GM21423 (cell line): ENCODE results near the gene C10orf120.

Source experiments
- ATAC-seq: cut with Tn5 transposase; IDR thresholded peaks from one replicate; pipeline ENCODE4 v1.9.1; 2021; ENCODE audit warnings: mild to moderate bottlenecking, moderate library complexity; ENCODE audit not compliant: unreplicated experiment

The C10orf120 gene

DNA sequence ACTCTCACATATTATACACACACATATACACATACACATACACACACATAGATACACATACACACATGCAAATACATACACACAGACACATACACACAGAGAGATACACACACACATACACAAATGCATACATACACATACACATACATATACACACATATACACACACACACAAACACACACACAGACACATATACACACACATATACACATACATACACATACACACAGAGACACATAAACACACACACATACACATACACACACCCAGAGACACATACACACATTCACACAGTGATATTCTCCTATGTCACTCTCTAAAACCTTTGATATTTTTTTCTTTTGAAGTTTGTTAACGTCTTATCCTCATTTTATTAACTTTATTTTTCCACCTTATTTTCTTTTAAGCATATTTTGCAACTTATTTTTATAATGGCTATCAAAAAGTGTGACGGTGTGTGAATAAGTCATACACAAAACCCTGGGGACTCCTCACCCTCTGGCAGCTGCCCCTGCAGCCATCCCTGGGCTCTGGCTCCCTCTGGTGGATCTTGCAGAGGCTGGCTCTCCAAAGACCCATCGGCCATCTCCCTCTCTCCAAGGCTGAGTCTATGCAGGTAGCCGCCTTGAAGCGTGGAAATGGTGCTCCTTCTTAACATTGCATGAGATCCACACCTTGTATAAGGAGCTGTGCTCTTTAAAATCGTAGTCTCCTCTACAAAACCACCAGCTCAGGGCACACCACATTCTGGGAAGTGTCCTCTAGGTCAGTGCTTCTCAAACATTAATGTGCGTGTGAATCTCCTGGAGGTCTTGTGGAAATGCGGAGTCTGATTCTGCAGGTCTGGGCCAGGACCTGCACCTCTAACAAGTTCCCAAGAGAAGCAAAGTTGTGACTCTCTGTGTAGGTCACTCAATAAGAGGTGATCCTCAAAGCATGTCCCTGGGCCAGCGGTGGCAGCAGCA is 4.1 kb upstream of the C10orf120 start:
- ATAC-seq = no peak

DNA sequence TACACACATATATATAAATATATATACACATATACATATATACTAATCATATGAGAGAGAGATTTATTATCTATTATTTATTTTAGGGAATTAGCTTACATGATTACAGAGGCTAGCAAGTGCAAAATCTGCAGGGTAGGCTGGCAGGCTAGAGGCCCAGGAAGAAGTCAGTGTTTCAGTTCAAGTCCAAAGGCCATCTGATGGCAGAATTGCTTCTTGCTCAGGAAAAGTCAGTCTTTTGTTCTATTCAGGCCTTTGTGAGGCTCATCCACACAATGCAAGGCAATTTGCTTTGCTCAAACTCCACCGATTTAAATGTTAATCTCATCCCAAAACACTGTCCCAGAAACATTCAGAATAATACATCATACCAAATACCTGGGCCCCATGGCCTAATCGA is 2.6 kb upstream of the C10orf120 start:
- ATAC-seq = no peak

DNA sequence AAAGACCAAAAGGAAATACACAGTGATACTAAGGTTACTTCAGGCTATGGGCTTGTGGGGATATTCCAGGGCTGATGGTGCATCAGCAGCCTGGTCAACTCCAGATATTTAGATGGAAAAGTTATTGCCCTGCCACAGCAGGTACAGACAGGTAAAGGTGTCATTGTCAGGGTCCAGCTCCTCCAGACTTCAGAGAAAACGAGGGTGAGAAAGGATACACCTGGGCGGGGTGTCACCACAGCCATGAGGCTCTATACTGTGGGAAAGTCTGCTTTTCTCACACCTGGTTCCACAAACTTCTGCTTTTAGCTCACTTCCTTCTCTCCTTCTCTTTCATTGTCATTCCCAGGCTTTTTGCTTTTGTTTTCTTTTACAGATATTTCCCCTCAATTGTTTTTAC is 2.0 kb upstream of the C10orf120 start:
- no peak for ATAC-seq

DNA sequence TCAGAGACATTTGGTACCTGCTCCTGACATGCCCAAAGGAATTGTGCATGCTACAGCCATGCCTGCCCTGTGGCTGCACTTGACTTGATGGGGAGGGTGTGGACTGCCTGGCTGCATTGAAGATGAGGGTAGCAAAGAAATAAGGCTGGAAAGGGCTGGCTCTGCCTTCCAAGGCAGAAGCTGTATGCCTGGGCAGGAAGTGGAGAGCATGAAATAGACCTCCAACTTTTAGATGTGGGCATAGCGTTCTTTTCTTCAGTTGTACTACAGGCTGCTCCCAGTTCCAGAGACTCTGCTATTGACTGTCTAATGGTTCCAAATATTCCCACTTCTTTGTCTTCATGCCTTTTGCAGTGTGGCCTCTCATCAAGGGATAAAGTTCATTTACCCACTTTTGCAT is 3.0 kb downstream of the C10orf120 start:
- no peak for ATAC-seq

DNA sequence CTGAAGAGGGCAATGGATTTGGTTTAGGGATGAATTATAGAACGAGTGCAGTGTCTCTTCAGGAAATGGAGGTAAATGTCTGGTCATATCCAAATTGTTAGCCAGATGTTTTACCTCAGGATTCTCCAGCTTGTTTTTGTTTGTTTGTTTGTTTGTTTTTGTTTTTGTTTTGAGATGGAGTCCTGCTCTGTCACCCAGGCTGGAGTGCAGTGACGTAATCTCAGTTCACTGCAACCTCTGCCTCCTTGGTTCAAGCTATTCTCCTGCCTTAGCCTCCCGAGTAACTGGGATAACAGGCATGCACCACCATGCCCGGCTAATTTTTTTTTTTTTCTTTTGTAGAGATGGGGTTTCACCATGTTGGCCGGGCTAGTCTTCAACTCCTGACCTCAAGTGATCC is 6.9 kb downstream of the C10orf120 start:
- ATAC-seq = no peak

DNA sequence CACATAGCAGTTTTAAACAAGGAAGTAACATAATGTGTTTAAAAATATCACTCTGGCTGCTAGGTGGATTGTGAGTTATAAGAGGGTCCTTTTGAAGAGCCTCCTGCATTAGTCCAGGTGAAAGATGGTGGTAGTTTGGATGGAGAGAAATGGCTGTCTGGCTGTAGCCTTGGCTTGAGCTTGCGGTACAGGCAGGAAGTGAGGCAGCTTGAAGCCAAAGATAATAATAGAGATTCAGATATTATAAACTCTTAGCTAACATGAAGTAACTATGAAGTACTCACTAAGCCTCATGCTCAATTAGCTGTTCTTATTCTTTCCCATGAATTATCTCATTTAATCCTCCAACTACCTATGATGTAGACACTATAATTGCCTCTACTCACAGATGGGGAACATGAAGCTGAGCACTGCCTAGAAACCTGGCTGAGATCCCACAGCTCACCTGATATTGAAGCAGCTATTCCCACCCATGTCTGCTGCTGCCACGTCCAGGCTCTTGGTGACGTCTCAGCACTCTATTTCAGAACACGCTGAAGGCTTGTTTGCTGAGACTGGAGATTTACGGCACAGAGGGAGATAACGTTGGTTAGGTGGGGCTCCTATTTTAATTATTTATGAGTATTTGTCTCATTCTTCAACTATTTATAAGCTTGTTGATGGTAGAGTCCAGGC is 10.4 kb downstream of the C10orf120 start:
- no peak for ATAC-seq

DNA sequence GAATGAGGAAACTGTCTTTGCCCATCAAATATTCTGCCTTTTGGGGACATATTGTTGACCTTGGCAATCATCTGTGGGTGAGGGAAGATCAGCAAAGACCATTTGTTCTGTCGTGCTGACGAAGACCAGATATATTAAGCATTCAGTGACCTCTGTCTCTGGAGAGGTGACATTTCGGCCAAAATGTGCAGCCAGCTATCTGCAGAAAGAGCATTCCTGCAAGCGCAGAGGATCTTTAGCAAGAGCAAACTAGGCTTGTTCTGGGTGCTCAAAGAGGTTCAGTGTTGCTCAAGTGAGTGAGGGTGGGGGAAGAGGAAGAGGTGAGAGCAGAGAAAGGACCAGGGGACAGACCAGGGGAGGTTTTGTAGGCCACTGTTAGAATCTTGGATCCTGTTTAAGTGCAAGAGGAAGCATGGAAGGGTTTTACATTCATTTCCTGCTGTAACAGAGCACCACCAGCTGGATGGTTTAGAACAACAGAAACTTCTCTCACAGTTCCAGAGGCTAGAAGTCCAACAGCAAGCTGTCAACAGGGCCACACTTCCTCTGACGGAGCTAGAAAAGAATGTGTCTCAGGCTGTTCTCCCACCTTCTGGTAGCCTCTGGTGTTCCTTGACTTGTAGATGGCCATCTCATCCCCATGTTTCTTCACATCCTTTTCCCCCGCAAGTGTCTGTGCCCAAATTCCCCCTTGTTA is 11.2 kb downstream of the C10orf120 start:
- ATAC-seq = no peak

DNA sequence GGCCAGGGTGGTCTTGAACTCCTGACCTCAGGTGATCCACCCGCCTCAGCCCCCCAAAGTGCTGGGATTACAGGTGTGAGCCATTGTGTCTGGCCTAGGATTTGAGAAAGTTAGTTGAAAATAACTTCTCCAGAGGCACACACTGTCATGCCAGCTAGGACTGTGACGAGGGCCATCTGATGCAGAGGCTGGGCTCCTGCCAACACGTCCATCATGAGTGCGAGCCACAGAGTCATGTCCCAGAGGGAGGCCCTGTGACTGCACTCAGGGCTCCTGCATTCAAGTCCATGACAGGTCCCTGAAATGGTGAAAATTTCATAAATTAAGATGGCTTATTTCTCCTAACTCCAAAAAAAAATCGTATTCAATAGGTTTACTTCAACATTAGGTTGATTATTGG is 17.1 kb downstream of the C10orf120 start:
- ATAC-seq = no peak

DNA sequence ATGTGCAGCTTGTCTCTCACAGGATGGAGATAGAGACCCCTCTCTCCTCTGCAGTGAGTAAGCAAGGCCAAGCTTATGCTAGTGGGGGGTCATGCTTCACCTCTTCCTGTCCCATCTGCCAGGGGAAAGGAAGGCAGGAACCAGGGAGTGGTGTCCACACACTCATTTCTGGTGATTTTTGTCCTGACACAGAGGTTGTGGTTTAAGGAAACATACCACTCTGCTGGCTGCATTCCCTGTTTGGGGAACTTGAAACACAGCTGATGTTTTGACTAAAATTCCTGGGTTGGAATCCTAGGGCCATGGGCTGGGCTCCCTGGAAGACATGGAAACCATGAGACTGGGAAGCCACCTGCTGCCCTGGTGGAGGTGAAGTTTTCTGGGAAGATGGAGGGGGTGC is 21.4 kb downstream of the C10orf120 start:
- ATAC-seq = no peak

DNA sequence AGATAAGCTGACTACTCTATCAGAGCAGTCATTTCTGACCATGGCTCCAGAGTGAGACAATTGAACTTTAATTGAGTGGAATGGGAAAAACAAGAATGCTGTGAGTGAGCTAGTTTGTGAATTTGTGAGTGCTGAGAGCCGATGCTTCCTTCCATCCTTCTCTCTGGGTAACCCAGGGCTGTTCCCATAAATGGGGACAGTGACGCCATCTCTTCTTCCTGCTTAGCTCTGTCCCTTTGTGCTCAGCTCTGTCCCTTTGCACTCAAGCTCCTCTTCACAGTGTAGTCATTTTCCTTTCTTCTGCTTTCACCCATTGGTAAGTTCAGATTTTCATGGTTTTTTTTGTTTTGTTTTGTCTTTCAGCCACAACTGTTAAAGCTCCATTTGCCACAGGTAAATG is 24.4 kb downstream of the C10orf120 start:
- ATAC-seq = no peak

DNA sequence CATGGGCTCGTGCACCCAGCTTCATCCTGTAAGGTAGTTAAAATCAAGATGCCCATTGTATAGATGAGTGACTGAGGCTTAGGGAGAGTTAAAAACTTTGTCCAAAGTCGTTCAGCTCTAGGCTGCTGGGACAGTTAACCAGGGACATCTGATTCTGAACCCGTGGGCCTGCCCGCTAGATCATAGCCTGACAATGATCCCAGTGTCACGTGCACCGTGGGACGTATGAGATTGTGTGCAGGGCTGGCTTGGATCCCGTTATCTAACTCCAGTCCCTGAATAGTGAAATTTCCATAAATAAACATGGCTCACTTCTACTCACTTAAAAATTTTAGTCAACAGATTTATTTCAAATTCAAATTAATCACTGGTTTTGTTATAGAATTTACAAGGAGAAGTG is 24.9 kb downstream of the C10orf120 start:
- no peak for ATAC-seq

DNA sequence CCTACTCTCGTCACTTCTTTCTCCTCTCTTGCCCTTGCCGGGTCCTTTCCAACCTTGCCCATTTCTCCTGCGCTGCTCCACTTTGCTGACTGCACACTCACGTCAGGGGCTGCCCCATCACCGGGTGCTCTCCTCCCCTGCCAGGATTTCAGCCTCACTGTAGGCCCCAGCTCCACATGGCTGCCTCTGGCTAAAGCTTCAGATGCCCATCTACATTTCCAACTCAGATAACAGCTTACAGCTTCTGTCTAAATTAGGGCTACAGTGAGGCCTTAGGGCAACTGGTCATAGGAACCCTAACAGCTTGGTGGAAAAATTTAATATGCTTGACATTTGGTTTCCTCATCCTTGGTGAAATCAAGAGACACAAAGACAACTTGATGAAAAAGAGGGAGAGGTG is 25.9 kb downstream of the C10orf120 start:
- no peak for ATAC-seq

DNA sequence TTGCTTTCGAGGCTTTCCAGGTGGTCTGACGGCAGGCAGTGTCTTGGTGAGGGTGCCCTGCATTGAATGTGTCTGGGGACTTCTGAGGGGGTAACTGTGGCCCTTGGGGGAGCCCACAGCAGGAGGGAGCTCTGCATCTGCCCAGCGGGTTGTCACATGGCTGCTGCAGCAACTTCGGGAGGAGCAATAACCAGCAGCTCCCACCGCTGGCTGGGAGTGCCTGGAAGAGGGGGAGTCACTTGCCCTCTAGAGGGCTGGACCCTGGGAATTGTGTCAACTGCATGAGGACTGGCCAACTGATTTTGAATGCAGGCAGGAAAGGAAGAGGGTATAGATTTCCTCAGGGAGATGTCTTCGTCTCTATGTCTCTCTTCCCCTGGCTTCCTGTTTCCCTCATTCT is 26.4 kb downstream of the C10orf120 start:
- ATAC-seq = no peak

DNA sequence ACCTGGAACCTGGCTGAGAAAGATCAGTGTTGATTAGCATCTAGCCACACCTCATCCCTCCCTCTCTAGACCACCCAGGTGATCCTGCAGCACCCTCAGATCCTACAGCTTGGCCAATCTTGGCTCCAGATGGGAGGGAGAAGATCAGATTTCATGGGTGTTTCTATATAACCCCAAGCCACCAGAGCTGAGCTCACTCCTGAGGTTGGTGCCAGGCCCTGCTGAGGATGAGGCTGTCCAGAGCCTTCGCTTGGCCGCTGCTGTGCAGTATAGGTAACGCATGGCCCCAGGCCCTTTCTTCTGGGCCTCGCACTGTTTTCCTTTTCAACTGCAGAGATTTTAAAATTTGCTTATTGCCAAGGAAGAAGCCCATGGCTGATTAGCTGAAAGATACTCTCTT is 27.0 kb downstream of the C10orf120 start:
- no peak for ATAC-seq

DNA sequence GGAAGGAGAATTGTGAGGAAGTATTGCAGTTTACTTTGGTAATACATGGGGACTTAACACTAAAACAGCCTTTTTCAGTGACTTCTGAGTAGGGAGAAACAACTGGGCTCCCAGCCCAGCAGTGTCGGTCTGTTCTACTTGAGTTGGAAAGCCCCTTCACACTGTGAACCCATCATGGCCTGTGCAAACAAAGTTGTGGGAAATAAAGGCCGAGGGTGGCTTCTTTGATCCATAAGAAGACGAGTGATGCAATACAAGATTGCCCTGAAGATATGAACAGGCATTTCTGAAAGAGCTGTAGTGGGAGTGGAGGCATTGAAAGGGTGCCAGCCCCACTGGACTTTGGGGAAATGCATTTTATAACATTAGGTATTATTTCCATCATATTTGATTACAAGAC is 28.3 kb downstream of the C10orf120 start:
- no peak for ATAC-seq

DNA sequence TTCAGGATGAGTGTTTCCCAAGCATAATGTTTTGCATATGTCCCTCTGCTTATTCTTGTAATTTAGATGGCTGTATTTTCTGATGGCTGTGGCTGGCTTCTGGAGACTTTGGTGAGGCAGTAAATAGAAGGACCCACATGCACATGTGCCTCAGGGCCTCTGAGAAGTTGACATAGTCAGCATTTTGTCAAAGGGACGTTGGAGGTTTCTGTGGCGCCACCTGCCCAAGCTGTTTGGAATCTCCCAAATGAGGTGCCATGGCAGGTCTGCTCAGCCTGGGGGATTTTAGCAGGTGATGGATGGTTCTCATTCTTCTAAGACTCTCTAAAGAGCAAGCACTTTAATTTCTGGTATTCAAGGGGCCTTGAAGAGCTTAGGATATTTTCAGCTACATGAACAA is 29.8 kb downstream of the C10orf120 start:
- ATAC-seq = no peak

DNA sequence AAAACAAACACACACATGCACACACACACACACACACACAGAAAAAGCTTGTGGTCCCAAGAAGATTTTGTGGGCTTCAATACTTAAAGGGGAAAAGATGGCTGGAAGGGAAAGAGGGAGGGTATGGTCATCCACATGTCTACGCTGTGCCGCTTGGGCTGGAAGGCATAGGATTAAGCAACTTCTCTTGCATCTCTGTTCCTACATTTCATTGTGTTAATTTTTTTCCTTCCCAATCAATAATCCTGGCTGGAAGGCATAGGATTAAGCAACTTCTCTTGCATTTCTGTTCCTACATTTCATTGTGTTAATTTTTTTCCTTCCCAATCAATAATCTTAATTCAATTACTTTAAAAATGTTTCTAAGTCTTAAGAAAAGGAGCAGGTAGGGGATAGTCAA is 30.6 kb downstream of the C10orf120 start:
- ATAC-seq = no peak

DNA sequence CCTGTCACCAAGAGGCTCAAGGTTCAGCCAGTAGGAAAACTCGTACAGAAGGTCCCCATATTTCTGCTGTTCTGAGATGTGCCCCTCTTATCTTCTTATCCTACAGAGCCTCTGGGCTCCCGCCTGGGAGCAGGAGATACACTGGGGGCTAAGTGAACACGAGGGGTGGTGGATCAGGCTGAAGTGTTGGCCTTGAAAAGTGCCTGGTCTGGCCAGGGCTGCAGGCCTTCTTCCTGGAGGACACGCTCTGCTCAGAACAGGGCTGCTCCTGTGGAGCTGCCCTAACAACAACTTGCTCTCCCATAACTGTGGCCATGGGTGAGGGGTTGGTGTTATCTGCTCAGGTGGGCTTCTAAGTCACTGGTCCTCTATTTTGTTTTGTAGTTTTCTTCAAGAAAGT is 33.7 kb downstream of the C10orf120 start:
- ATAC-seq = no peak

DNA sequence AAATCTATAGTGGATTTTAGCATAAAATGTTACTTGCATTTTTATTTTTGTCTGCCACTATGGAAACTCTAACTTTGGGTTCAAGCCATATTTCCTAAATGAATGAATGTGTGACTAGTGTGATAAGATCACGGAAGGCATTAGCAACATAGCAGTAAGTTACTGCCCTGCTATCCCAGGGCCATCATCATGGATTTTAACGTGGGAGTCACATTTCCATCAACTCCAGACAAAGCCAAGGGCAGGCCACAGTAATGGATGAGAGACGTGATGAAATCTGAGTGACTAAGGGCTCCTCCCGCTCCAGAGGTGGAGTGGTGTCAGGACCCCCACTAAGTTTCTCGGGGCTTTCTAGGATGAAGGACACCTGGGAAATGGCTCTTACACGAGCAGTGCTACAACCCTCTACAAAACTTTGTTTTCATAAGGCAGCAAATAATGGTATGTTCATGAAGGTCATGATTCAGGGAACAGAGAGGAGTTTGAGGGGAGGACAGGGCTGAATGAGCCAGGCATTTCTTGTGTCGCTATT is 34.3 kb downstream of the C10orf120 start:
- no peak for ATAC-seq

DNA sequence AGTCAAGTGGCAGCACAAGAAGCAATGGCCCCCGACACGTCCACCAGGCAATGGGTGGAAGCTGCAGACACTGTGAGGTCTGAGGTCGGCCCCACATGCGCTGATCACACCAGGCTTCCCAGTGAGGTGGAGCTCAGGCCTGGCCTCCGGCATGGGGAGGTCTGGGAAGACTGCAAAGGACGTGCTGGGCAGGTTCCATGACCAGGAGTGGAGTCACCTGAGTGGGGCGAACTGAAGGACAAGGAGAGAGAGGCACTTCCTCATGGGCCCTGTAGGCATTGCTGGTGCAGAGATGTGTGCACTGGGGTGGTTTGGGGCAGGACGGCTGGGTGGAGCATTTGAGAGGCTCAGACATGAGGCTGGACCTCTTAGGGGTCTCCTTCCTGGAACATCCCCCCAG is 35.1 kb downstream of the C10orf120 start:
- ATAC-seq = no peak

DNA sequence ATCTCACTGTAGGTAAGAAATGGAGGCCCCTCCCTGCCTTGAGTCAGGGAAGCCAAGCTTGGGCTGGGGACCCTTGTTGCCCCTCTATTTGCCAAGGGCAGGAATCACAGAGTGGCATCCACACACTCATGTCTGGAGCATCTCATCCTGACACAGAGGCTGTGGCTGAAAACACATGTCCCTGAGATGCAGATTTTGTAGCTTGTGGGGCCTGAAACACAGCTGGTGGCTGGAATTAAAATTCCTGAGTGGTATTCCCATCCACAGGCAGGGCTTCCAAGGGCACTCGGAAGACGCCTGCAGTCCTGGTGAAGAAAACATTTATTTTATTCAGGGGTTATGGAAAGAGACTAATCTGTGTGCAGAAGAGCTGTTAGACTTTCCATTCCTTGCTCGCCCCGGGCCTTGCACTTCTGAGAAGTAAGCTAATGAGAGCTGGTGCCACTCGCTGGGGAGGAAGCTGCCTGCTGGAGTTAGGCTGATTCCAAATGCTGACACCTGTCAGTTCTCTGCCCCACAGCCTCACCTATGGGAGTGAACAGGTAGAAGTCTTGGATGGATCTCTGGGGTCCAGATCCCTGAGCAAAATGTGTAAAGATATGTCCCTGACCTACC is 36.0 kb downstream of the C10orf120 start:
- no peak for ATAC-seq
